CD4-positive, alpha-beta T cell treated with Interleukin-6 for 4 hours (primary cell): Measurements from ENCODE around the gene FOXRED1.
"Not testable (repeated sequence)": the region's sequence is repeated elsewhere in the genome, so short reads cannot be mapped to it uniquely, and the experiment has no call there.

Experiments
- DNase-seq: peaks from one replicate; pipeline ENCODE4 v3.0.0-alpha.2; 2020; ENCODE audit warnings: mixed read lengths

The FOXRED1 gene

GRCh38 chr11:126277780-126278179, 8.8 kb downstream of the FOXRED1 start:
- no peak for DNase-seq

GRCh38 chr11:126279191-126279590, 10.2 kb downstream of the FOXRED1 start:
- DNase-seq = no peak

GRCh38 chr11:126280595-126280994, 11.6 kb downstream of the FOXRED1 start:
- peak; percentile 28 for DNase-seq

- no peak for DNase-seq
Measured at GRCh38 chr11:126281245-126281644, 12.3 kb downstream of the FOXRED1 start.

GRCh38 chr11:126281666-126282175, 12.8 kb downstream of the FOXRED1 start:
- DNase-seq = no peak

GRCh38 chr11:126282361-126282735, 13.4 kb downstream of the FOXRED1 start:
- DNase-seq = peak; percentile 53

GRCh38 chr11:126282736-126283591, 14.0 kb downstream of the FOXRED1 start, which contains the start of gene TIRAP:
Gene TIRAP, plus strand, starts transcription at chr11:126283093. Its CDS starts 7,802 bp downstream, at chr11:126290895.
- peak; percentile 70 for DNase-seq

- peak; percentile 91 for DNase-seq
Measured at GRCh38 chr11:126284829-126285228, 15.9 kb downstream of the FOXRED1 start.

- no peak for DNase-seq
Measured at GRCh38 chr11:126288237-126288636, 19.3 kb downstream of the FOXRED1 start.

GRCh38 chr11:126290887-126291286, 21.9 kb downstream of the FOXRED1 start:
- no peak for DNase-seq

- DNase-seq = no peak
Measured at GRCh38 chr11:126293726-126294125, 24.8 kb downstream of the FOXRED1 start.

GRCh38 chr11:126297004-126297403, 28.1 kb downstream of the FOXRED1 start:
- no peak for DNase-seq

GRCh38 chr11:126303623-126304456, 34.9 kb downstream of the FOXRED1 start, which contains the start of gene DCPS:
Gene DCPS, plus strand, starts transcription at chr11:126304060. Its CDS starts 21 bp downstream, at chr11:126304081.
- peak; percentile 89 for DNase-seq

- DNase-seq = no peak
Measured at GRCh38 chr11:126304457-126305075, 35.6 kb downstream of the FOXRED1 start.

- DNase-seq = no peak
Measured at GRCh38 chr11:126305699-126306098, 36.7 kb downstream of the FOXRED1 start.

GRCh38 chr11:126307706-126308105, 38.8 kb downstream of the FOXRED1 start:
- DNase-seq = peak; percentile 31

- no peak for DNase-seq
Measured at GRCh38 chr11:126308271-126308671, 39.3 kb downstream of the FOXRED1 start.

- DNase-seq = not testable (repeated sequence)
Measured at GRCh38 chr11:126308771-126309170, 39.8 kb downstream of the FOXRED1 start.

GRCh38 chr11:126310200-126310991, 41.4 kb downstream of the FOXRED1 start:
- DNase-seq = peak; percentile 69

GRCh38 chr11:126310992-126311310, 42.0 kb downstream of the FOXRED1 start:
- no peak for DNase-seq

- no peak for DNase-seq
Measured at GRCh38 chr11:126311401-126312291, 42.7 kb downstream of the FOXRED1 start.
